ENCODE results near the gene NOTUM. TPM values are rescaled to one million over a fixed set of nuclear protein-coding genes. Genes with fewer than 3 reads are reported as not detected.
"Not testable (repeated sequence)": the region's sequence is repeated elsewhere in the genome, so short reads cannot be mapped to it uniquely, and the experiment has no call there.

The NOTUM gene
- total RNA-seq, 1 donor from 2014 or later: 5.9 TPM

GRCh38 chr17:81920612-81921536, 40.1 kb downstream of the NOTUM start:
- Mint-ChIP-seq H3K4me1 (peaks cover 29% of the 10 kb centered on the region), H3K4me3 (no peak overlapping the region), H3K27ac (no peak overlapping the region), H3K9me3 (no peaks in the 10 kb centered on the region), H3K27me3 (ENCODE audit: low read depth) (no peaks in the 10 kb centered on the region), H3K36me3 (peaks cover 6% of the 10 kb centered on the region)
- no peak for TF ChIP-seq CTCF (IDR thresholded peaks at IDR 0.05; ENCODE audit: unreplicated experiment)
- no peak for DNase-seq (ENCODE audit: low spot score in 2 of 2, unreplicated experiment in 2 of 2)

- Mint-ChIP-seq H3K27me3 (ENCODE audit: low read depth) (no peaks in the 10 kb centered on the region), H3K9me3 (no peaks in the 10 kb centered on the region), H3K4me1 (peaks cover 18% of the 10 kb centered on the region), H3K4me3 (peak overlapping the region; percentile 79), H3K36me3 (peaks cover 6% of the 10 kb centered on the region), H3K27ac (no peak overlapping the region)
- TF ChIP-seq CTCF (IDR thresholded peaks at IDR 0.05; ENCODE audit: unreplicated experiment): no peak
- DNase-seq (ENCODE audit: low spot score in 2 of 2, unreplicated experiment in 2 of 2): no peak
Measured at GRCh38 chr17:81918832-81919545, 42.0 kb downstream of the NOTUM start.

GRCh38 chr17:81918333-81918669, 42.7 kb downstream of the NOTUM start:
- Mint-ChIP-seq H3K27ac (peak overlapping the region; percentile 64), H3K4me1 (peaks cover 14% of the 10 kb centered on the region), H3K4me3 (peak overlapping the region; percentile 79)
- not testable (repeated sequence) for H3K36me3 Mint-ChIP-seq; H3K27me3 Mint-ChIP-seq (ENCODE audit: low read depth); H3K9me3 Mint-ChIP-seq; DNase-seq (ENCODE audit: low spot score in 2 of 2, unreplicated experiment in 2 of 2)

GRCh38 chr17:81917565-81918332, 43.2 kb downstream of the NOTUM start, which contains the start of gene SIRT7:
Gene SIRT7, minus strand, starts transcription at chr17:81918176. Its CDS starts 45 bp downstream, at chr17:81918131.
- peak within 1 kb of the TSS; percentile 64 for H3K27ac Mint-ChIP-seq

GRCh38 chr17:81916234-81917001, 44.6 kb downstream of the NOTUM start:
- no peak for DNase-seq (ENCODE audit: low spot score in 2 of 2, unreplicated experiment in 2 of 2)
- Mint-ChIP-seq H3K4me1 (peaks cover 10% of the 10 kb centered on the region), H3K4me3 (peak overlapping the region; percentile 69), H3K9me3 (no peaks in the 10 kb centered on the region), H3K27me3 (ENCODE audit: low read depth) (no peaks in the 10 kb centered on the region), H3K36me3 (peaks cover 14% of the 10 kb centered on the region), H3K27ac (peak overlapping the region; percentile 85)
- no peak for TF ChIP-seq CTCF (IDR thresholded peaks at IDR 0.05; ENCODE audit: unreplicated experiment)

More at GRCh38 chr17:81917565-81918332, 43.2 kb downstream of the NOTUM start, which contains the start of gene SIRT7:
- peak within 1 kb of the TSS; percentile 79 for H3K4me3 Mint-ChIP-seq
- H3K36me3 Mint-ChIP-seq: peaks cover 12% of the 10 kb centered on the region
- H3K4me1 Mint-ChIP-seq: peaks cover 9% of the 10 kb centered on the region
- H3K27me3 Mint-ChIP-seq (ENCODE audit: low read depth): no peaks in the 10 kb centered on the region
- no peaks in the 10 kb centered on the region for H3K9me3 Mint-ChIP-seq
- no peak for TF ChIP-seq CTCF (IDR thresholded peaks at IDR 0.05; ENCODE audit: unreplicated experiment)
- DNase-seq (ENCODE audit: low spot score in 2 of 2, unreplicated experiment in 2 of 2): peak; percentile 63 to 82

All from mesothelial cell of epicardium (in vitro differentiated cells).